ENCODE results near the gene HMSD. TPM values are rescaled to one million over a fixed set of nuclear protein-coding genes. Genes with fewer than 3 reads are reported as not detected.

HMSD gene
- total RNA-seq, 1 donor from 2014 or later: not detected

DNA sequence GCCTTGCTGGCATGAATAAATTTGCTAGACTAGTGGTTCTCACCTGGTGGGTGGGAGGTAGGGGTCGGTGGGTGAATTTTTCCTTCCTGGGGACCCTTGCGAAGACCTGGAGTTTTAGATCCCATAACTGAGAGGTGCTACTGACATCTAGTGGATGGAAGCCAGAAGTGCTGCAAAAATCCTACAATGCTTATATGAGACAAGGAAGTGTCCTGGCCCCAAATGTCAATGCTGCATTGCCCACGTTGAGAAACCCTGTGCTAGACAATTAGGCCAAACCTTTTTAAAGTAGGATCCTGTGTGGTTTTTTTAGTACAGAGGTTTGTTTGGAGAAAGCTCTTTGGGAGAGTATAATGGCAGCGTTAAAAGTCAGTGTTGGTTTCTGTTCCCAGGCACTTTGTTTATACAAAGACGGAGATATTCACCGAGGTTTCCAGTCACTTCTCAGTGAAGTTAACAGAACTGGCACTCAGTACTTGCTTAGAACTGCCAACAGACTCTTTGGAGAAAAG lies 30.4 kb downstream of the HMSD start:
- TF ChIP-seq, protein P1, sequence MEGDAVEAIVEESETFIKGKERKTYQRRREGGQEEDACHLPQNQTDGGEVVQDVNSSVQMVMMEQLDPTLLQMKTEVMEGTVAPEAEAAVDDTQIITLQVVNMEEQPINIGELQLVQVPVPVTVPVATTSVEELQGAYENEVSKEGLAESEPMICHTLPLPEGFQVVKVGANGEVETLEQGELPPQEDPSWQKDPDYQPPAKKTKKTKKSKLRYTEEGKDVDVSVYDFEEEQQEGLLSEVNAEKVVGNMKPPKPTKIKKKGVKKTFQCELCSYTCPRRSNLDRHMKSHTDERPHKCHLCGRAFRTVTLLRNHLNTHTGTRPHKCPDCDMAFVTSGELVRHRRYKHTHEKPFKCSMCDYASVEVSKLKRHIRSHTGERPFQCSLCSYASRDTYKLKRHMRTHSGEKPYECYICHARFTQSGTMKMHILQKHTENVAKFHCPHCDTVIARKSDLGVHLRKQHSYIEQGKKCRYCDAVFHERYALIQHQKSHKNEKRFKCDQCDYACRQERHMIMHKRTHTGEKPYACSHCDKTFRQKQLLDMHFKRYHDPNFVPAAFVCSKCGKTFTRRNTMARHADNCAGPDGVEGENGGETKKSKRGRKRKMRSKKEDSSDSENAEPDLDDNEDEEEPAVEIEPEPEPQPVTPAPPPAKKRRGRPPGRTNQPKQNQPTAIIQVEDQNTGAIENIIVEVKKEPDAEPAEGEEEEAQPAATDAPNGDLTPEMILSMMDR (IDR thresholded peaks at IDR 0.05; ENCODE audit: insufficient read depth, low read length, poor library complexity, severe bottlenecking): peak; percentile 88
- peak overlapping the region; percentile 17 for H3K4me3 ChIP-seq (ENCODE audit: low read depth, low read length)
- peaks cover 1% of the 10 kb centered on the region for H3K36me3 ChIP-seq (ENCODE audit: control insufficient read depth, insufficient read depth, low read length)
- H3K27me3 ChIP-seq (ENCODE audit: control insufficient read depth, insufficient read depth, low read length): no peaks in the 10 kb centered on the region
- DNase-seq (ENCODE audit: low read depth): peak; percentile 37

DNA sequence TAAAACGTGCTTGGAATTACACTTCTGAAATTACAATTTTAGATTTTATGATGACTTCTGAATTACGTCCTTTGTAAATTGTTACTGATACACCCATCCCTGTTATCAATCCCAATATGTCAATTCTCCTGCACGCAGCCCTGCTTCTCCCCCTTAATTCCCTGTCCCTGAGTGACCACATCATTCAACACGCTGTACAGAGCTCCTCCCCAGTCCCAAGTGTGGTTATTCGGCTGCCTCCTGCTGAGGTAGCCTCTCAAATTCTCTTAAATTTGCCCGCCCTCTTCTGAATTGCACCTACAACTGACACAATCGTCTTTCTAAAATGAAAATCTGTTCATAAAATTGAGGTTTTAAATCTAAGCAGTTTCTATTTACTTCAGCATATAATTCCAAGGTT lies 30.9 kb downstream of the HMSD start:
- DNase-seq (ENCODE audit: low read depth): no peak
- Histone ChIP-seq H3K4me3 (ENCODE audit: low read depth, low read length) (no peak overlapping the region), H3K27me3 (ENCODE audit: control insufficient read depth, insufficient read depth, low read length) (no peaks in the 10 kb centered on the region), H3K36me3 (ENCODE audit: control insufficient read depth, insufficient read depth, low read length) (peaks cover 1% of the 10 kb centered on the region)
- TF ChIP-seq, protein P1 (IDR thresholded peaks at IDR 0.05; ENCODE audit: insufficient read depth, low read length, poor library complexity, severe bottlenecking): no peak

DNA sequence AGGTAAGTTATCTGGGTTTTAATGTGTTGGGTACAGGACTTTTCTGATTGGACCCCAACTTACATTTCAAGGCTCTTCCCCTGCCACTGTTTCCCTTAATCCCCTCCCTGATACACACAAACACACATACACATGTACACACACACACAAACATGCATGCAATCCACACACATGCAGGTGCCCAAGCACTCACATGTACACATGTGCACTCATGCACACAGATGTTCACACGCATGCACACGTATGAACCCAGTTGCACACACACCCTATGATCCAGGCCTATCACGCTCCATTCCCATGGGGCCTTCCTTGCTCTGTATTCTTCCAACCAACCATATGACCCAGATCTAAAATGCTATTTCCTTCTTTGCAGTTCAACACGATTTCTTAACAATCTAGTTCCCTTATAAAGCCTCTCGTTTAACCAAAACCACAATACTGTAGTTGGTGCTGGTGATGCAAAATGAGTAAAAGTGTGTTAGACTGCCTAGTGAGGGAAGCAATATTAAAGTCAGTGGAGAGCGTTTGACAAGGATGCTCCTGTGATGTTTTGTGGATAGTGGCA lies 31.9 kb downstream of the HMSD start:
- TF ChIP-seq, protein P1 (IDR thresholded peaks at IDR 0.05; ENCODE audit: insufficient read depth, low read length, poor library complexity, severe bottlenecking): no peak
- peaks cover 1% of the 10 kb centered on the region for H3K36me3 ChIP-seq (ENCODE audit: control insufficient read depth, insufficient read depth, low read length)
- DNase-seq (ENCODE audit: low read depth): no peak
- H3K4me3 ChIP-seq (ENCODE audit: low read depth, low read length): no peak overlapping the region
- no peaks in the 10 kb centered on the region for H3K27me3 ChIP-seq (ENCODE audit: control insufficient read depth, insufficient read depth, low read length)

DNA sequence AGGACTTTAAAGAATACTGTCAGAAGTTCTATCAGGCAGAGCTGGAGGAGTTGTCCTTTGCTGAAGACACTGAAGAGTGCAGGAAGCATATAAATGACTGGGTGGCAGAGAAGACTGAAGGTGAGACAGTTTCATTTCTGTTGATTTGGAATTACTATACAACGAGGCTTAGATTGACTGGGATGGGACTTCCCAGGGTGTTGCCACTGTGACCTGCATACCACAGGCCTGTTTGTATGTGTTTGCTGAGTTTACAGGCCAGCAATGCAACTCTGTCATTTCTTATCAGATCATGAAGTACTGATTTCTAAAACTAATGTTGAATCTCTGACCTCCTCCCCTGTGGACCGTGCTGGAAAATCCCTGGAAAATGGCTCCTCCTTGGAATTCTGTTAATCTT lies 32.6 kb downstream of the HMSD start:
- DNase-seq (ENCODE audit: low read depth): no peak
- no peaks in the 10 kb centered on the region for H3K27me3 ChIP-seq (ENCODE audit: control insufficient read depth, insufficient read depth, low read length)
- H3K36me3 ChIP-seq (ENCODE audit: control insufficient read depth, insufficient read depth, low read length): peaks cover 1% of the 10 kb centered on the region
- TF ChIP-seq, protein P1 (IDR thresholded peaks at IDR 0.05; ENCODE audit: insufficient read depth, low read length, poor library complexity, severe bottlenecking): no peak
- no peak overlapping the region for H3K4me3 ChIP-seq (ENCODE audit: low read depth, low read length)

DNA sequence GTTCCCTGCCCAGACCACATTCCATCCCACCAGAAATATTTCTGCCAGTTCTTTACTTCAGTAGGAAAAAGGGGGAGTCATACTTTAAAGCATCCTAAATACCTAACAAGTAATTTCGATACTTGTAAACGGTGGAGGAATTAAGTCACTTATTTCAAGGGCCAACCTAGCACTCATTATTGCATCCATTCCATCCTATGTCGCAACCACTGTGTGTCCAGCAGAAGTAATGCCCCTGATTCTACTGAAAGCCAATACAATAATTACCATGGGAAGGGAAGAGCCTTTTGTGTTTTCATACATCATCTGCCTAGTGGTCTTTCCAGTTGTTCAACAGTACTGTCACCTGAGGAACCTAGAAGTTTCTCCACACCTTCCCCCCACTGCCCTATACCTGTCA lies 33.3 kb downstream of the HMSD start:
- Histone ChIP-seq H3K27me3 (ENCODE audit: control insufficient read depth, insufficient read depth, low read length) (no peaks in the 10 kb centered on the region), H3K36me3 (ENCODE audit: control insufficient read depth, insufficient read depth, low read length) (peaks cover 1% of the 10 kb centered on the region), H3K4me3 (ENCODE audit: low read depth, low read length) (no peak overlapping the region)
- no peak for DNase-seq (ENCODE audit: low read depth)
- TF ChIP-seq, protein P1 (IDR thresholded peaks at IDR 0.05; ENCODE audit: insufficient read depth, low read length, poor library complexity, severe bottlenecking): no peak

DNA sequence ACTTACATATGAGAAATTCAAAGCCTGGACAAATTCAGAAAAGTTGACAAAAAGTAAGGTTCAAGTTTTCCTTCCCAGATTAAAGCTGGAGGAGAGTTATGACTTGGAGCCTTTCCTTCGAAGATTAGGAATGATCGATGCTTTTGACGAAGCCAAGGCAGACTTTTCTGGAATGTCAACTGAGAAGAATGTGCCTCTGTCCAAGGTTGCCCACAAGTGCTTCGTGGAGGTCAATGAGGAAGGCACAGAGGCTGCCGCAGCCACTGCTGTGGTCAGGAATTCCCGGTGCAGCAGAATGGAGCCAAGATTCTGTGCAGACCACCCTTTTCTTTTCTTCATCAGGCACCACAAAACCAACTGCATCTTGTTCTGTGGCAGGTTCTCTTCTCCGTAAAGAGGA lies 37.8 kb downstream of the HMSD start:
- Histone ChIP-seq H3K36me3 (ENCODE audit: control insufficient read depth, insufficient read depth, low read length) (peaks cover 1% of the 10 kb centered on the region), H3K4me3 (ENCODE audit: low read depth, low read length) (no peak overlapping the region), H3K27me3 (ENCODE audit: control insufficient read depth, insufficient read depth, low read length) (no peaks in the 10 kb centered on the region)
- no peak for DNase-seq (ENCODE audit: low read depth)
- TF ChIP-seq, protein P1 (IDR thresholded peaks at IDR 0.05; ENCODE audit: insufficient read depth, low read length, poor library complexity, severe bottlenecking): no peak
